A673 (cell line): ENCODE results near the gene GPR119. TPM values are rescaled to one million over a fixed set of nuclear protein-coding genes. Genes with fewer than 3 reads are reported as not detected.

Source experiments
- BruUV-seq: library from RNA; stranded (reverse); fragments of 400-500 nt; replicated peaks from 2 replicates; lab custom pipeline; 2021; lab: Mats Ljungman, UMichigan
- CTCF ChIA-PET: fragments of 300-600 bp; sonication (Branson Sonifier 250); formaldehyde crosslinking; loops from one replicate; lab custom pipeline; 2022; ENCODE audit warnings: antibody characterized with exemption; lab: Charles Lee
- POLR2A ChIA-PET: fragments of 300-600 bp; sonication (Branson Sonifier 250); formaldehyde crosslinking; loops from one replicate; lab custom pipeline; 2022; ENCODE audit warnings: antibody characterized with exemption; ENCODE audit not compliant: low non-redundant PET; lab: Charles Lee
- DNase-seq: peaks from one replicate; pipeline ENCODE4 v3.0.0-alpha.2; 2015; ENCODE audit warnings: low spot score
- H3K27ac ChIP-seq: fragments of 200-600 bp; sonication (generic); 2 replicates; pipeline ENCODE4 v1.5.1; 2016; ENCODE audit warnings: mixed run types, low read depth, mild to moderate bottlenecking, mixed read lengths, antibody characterized with exemption, low read length; ENCODE audit not compliant: poor library complexity, severe bottlenecking
- H3K27me3 ChIP-seq: fragments of 200-600 bp; sonication (generic); replicated peaks from 2 replicates; pipeline ENCODE4 v1.6.1; 2017; ENCODE audit warnings: mixed run types, low read depth, mild to moderate bottlenecking, mixed read lengths, antibody characterized with exemption, low read length; ENCODE audit not compliant: insufficient read depth, poor library complexity
- H3K36me3 ChIP-seq: fragments of 200-600 bp; sonication (generic); 2 replicates; pipeline ENCODE4 v1.6.1; 2016; ENCODE audit warnings: mixed run types, mild to moderate bottlenecking, mixed read lengths, antibody characterized with exemption, low read length; ENCODE audit not compliant: insufficient read depth, poor library complexity, severe bottlenecking
- H3K4me1 ChIP-seq: fragments of 200-600 bp; sonication (generic); 2 replicates; pipeline ENCODE4 v1.6.1; 2017; ENCODE audit warnings: mixed run types, mild to moderate bottlenecking, mixed read lengths, antibody characterized with exemption, low read length; ENCODE audit not compliant: insufficient read depth, poor library complexity, severe bottlenecking
- H3K4me3 ChIP-seq: fragments of 200-600 bp; sonication (generic); 2 replicates; pipeline ENCODE4 v1.5.1; 2016; ENCODE audit warnings: low read depth, mixed run types, mild to moderate bottlenecking, mixed read lengths, low read length; ENCODE audit not compliant: poor library complexity, severe bottlenecking
- H3K9me3 ChIP-seq: fragments of 200-600 bp; sonication (generic); 2 replicates; pipeline ENCODE4 v1.6.1; 2016; ENCODE audit warnings: mixed run types, low read depth, mild to moderate bottlenecking, mixed read lengths, antibody characterized with exemption, low read length; ENCODE audit not compliant: poor library complexity, severe bottlenecking
- CTCF ChIP-seq: fragments of 300-800, 200-600 bp; sonication (generic); conservative IDR thresholded peaks from 2 replicates; pipeline ENCODE4 v1.5.1; 2017; ENCODE audit warnings: low read depth, mild to moderate bottlenecking, antibody characterized with exemption, low read length, moderate library complexity, mixed read lengths
- EZH2 ChIP-seq: fragments of 200-600 bp; sonication (generic); IDR thresholded peaks from 2 replicates; pipeline ENCODE4 v1.6.1; 2017; ENCODE audit warnings: borderline replicate concordance, low read depth, mild to moderate bottlenecking, mixed read lengths, antibody characterized with exemption, low read length; ENCODE audit not compliant: poor library complexity, severe bottlenecking
- intact Hi-C: fragments of 100-400 bp; cut with micrococcal nuclease; formaldehyde crosslinking; loops from one replicate; pipeline ENCODE4 v1.10.0; 2022; ENCODE audit not compliant: unreplicated experiment
- total RNA-seq: library from RNA; stranded (reverse); gene quantifications from 2 replicates; pipeline ENCODE4 v1.2.3, GENCODE V29; 2021

The GPR119 gene
- total RNA-seq, 1 experiment from 2014 or later = not detected

DNA sequence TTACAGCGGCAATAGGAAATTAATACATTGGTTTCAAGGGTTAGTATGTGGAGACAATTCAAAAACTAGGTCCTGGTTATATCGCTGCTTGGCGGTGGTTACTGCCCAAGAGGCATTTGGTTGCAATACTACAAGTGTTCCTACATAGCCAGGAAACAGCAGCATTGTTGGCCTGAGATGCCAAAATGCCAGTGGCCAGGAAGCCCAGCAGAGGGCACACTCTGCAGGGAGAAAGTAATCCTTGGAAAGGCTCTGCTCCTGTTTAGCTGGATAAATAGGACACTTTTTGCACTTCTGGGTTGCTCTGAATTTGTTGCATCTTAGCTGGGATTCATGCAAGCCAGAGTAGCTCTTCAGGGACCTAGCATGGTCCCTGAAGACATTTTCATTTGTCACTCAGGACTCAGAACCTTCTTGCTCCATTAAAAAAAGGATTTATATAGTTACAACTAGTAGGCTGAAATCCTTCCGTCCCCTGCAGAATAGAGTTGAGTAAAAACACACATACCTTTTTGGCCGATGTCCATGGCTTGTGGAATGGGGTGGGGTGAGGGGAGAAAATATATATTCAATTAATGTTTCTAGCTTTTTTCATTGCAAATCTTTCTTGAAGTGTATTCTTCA, 8.1 kb upstream of the GPR119 start:
- peak; percentile 60 for DNase-seq
- no peak overlapping the region for H3K27ac ChIP-seq
- H3K4me1 ChIP-seq = no peaks in the 10 kb centered on the region
- intact Hi-C loops = loop anchor here (2.0 kb wide), 1 partner anchor 523 kb away; no protein-coding TSS in a partner anchor
- no peaks in the 10 kb centered on the region for H3K36me3 ChIP-seq
- POLR2A ChIA-PET = no interaction called here
- TF ChIP-seq EZH2 (no peak), CTCF (peak; percentile 71)
- no peaks in the 10 kb centered on the region for H3K9me3 ChIP-seq
- no peak overlapping the region for H3K4me3 ChIP-seq
- H3K27me3 ChIP-seq = peaks cover 4% of the 10 kb centered on the region
- BruUV-seq = no TSS peak
- CTCF ChIA-PET = interaction anchor here (1.8 kb wide), 1 partner anchor 523 kb away, joined by 8 read pairs; no protein-coding TSS in a partner anchor

DNA sequence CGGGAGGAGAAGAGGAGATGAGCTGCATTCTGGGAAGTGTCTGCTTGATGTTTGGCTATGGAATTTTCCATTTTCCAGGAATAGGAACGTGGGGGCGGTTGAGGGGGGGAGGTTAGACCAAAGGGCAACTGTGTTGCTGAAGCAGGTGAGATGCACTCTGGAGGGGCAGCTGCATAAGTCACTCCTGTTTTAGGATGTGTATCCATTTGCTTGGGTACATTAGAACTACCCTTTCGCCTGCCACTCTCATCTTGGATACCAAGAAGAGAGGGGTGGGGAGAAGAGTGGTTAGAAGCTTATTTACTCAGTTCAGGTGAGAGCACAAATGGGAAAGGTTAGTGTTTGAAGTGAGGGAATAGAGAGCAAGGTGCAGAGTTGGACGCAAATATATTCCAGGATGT, 934 bp upstream of the GPR119 start:
- no peak overlapping the region for H3K27ac ChIP-seq
- intact Hi-C loops = no loop called here
- H3K27me3 ChIP-seq = no peaks in the 10 kb centered on the region
- no peak for DNase-seq
- H3K36me3 ChIP-seq = no peaks in the 10 kb centered on the region
- H3K4me1 ChIP-seq = no peaks in the 10 kb centered on the region
- BruUV-seq = no TSS peak
- CTCF ChIA-PET = no interaction called here
- POLR2A ChIA-PET = no interaction called here
- no peak for TF ChIP-seq EZH2
- H3K9me3 ChIP-seq = no peaks in the 10 kb centered on the region
- H3K4me3 ChIP-seq = no peak overlapping the region

DNA sequence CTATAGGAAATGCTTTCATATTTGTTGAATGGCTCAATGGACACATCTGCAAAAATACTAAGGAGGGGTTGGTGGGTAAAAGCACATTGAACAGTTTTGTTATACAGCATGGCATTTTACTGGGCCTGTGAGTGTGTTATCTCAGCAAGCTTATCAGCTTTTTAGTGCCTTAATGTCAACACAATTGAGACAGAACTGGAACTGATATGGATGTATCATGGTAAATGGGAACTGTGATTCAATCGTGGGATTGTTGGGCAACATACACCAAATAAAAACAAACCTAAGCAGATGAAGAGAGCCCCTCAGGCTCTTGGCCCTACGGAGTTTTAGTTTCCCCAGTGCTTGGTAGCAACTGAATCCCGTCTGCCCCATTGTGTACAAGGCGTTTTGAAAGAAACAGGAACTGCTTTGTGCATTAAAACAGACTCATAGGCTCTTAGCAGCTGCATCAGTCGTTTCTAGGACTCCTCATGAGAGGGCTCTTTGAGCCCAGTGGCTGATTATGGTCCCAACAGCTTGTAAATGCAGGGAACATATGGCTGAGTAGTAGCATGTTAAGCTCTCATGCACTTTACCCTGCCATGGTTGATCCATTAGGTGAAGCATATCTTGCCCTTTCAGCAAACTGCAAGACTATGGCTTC, 7.3 kb downstream of the GPR119 start:
- no peaks in the 10 kb centered on the region for H3K4me1 ChIP-seq
- no peak for TF ChIP-seq EZH2
- TF ChIP-seq CTCF = no peak
- no peaks in the 10 kb centered on the region for H3K27me3 ChIP-seq
- intact Hi-C loops = no loop called here
- H3K4me3 ChIP-seq = no peak overlapping the region
- POLR2A ChIA-PET = no interaction called here
- H3K27ac ChIP-seq = no peak overlapping the region
- BruUV-seq = no TSS peak
- CTCF ChIA-PET = no interaction called here
- H3K9me3 ChIP-seq = no peaks in the 10 kb centered on the region
- DNase-seq = no peak
- H3K36me3 ChIP-seq = no peaks in the 10 kb centered on the region
